A549 (cell line): ENCODE results near the gene CERS6.

ENCODE experiments used
- CTCF ChIP-seq: fragments of >200 bp; sonication (Bioruptor Twin); formaldehyde crosslinking; IDR thresholded peaks from 3 replicates; pipeline ENCODE4 v1.5.1; 2016
- ELK1 ChIP-seq: fragments of 150-350 bp; IDR thresholded peaks from 2 replicates; pipeline ENCODE4 v1.6.1; 2014; ENCODE audit warnings: low read depth, mild to moderate bottlenecking, low read length

DNA sequence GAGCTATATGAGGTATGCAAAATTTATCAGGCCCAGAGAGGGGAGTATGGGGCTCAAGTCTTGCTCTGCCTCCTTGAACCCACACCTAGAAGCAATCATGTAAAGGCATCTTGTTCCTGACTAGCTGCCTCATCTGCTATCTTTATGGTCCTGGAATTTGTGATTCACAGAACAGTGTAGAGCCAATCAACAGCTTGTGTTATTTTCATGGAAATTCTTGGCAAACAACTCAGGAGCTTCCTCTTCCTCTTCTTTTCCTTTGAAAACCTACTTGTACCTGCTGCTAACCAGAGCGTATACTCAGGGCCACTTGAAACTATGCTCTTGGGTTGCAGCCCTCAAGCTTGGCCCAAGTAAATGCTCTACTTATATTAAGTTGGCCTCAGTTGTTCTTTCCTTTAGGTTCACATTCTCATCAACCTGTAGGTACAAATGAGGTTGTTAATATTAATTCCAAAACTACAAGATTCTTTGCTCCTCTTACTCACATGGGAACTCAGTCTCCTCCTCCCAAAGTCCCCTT, 342.9 kb downstream of the CERS6 start:
- TF ChIP-seq CTCF (no peak), ELK1 (no peak)
